ENCODE results near the gene SLC26A11.

DNA sequence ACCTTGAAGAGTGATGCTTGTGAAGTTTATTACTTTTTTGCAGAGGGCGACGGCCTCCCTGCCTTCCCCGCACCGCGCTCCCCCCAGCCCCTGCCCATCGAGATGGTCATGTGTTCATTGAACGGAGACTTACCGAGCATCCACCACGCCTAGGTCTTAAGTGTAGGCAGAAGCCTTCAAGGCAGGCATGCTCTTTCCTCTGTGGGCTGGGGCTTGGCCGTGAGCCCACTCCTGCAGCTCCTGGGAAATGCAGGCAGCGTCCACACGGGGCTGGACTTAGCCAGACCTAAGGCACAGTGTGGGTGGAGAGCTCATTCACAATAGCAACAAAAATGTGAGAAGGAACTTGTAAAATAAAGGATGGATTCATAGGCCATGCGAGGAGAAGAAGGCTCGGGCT, 59.7 kb downstream of the SLC26A11 start:
- no peak for TF ChIP-seq CSDC2 (CRISPR knock-in tag; IDR thresholded peaks at IDR 0.05)
- no peak for TF ChIP-seq GLIS3 (CRISPR knock-in tag; IDR thresholded peaks at IDR 0.05)
- TF ChIP-seq, protein P1, sequence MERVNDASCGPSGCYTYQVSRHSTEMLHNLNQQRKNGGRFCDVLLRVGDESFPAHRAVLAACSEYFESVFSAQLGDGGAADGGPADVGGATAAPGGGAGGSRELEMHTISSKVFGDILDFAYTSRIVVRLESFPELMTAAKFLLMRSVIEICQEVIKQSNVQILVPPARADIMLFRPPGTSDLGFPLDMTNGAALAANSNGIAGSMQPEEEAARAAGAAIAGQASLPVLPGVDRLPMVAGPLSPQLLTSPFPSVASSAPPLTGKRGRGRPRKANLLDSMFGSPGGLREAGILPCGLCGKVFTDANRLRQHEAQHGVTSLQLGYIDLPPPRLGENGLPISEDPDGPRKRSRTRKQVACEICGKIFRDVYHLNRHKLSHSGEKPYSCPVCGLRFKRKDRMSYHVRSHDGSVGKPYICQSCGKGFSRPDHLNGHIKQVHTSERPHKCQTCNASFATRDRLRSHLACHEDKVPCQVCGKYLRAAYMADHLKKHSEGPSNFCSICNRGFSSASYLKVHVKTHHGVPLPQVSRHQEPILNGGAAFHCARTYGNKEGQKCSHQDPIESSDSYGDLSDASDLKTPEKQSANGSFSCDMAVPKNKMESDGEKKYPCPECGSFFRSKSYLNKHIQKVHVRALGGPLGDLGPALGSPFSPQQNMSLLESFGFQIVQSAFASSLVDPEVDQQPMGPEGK (CRISPR knock-in tag; IDR thresholded peaks at IDR 0.05; ENCODE audit: borderline replicate concordance) = no peak
- no peak for TF ChIP-seq OSR1 (CRISPR knock-in tag; IDR thresholded peaks at IDR 0.05)
- TF ChIP-seq ZFP3 (CRISPR knock-in tag; IDR thresholded peaks at IDR 0.05) = no peak
- no peak for TF ChIP-seq ZFP30 (CRISPR knock-in tag; IDR thresholded peaks at IDR 0.05)
- no peak for TF ChIP-seq RARB (CRISPR knock-in tag; IDR thresholded peaks at IDR 0.05)
- TF ChIP-seq, protein P2, sequence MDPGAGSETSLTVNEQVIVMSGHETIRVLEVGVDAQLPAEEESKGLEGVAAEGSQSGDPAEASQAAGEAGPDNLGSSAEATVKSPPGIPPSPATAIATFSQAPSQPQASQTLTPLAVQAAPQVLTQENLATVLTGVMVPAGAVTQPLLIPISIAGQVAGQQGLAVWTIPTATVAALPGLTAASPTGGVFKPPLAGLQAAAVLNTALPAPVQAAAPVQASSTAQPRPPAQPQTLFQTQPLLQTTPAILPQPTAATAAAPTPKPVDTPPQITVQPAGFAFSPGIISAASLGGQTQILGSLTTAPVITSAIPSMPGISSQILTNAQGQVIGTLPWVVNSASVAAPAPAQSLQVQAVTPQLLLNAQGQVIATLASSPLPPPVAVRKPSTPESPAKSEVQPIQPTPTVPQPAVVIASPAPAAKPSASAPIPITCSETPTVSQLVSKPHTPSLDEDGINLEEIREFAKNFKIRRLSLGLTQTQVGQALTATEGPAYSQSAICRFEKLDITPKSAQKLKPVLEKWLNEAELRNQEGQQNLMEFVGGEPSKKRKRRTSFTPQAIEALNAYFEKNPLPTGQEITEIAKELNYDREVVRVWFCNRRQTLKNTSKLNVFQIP (CRISPR knock-in tag; IDR thresholded peaks at IDR 0.05; ENCODE audit: borderline replicate concordance, low read depth) = no peak
- no peak for TF ChIP-seq TCF4 (CRISPR knock-in tag; IDR thresholded peaks at IDR 0.05; ENCODE audit: borderline replicate concordance)
- TF ChIP-seq ZC3H10 (CRISPR knock-in tag; IDR thresholded peaks at IDR 0.05) = no peak
- no peak for TF ChIP-seq SNAI2 (CRISPR knock-in tag; IDR thresholded peaks at IDR 0.05)
- no peak for TF ChIP-seq ZNF70 (CRISPR knock-in tag; IDR thresholded peaks at IDR 0.05)
- no peak for TF ChIP-seq PPARA (CRISPR knock-in tag; IDR thresholded peaks at IDR 0.05; ENCODE audit: borderline replicate concordance)
- TF ChIP-seq ZNF8 (CRISPR knock-in tag; IDR thresholded peaks at IDR 0.05) = no peak
